ENCODE data around the gene ATIC.

ATIC gene

GRCh38 chr2:215392687-215393270 is 80.9 kb downstream of the ATIC start:
- Histone ChIP-seq H3K9ac (no peak overlapping the region), H3K27ac (no peak overlapping the region), H3K4me2 (no peak overlapping the region), H3K4me1 (no peaks in the 10 kb centered on the region), H3K27me3 (no peaks in the 10 kb centered on the region), H3K36me3 (no peaks in the 10 kb centered on the region), H4K20me1 (no peaks in the 10 kb centered on the region), H3K9me3 (no peaks in the 10 kb centered on the region), H3K4me3 (no peak overlapping the region)
- TF ChIP-seq Cebpa-rat (IDR thresholded peaks at IDR 0.05): no peak

GRCh38 chr2:215394102-215394805 is 82.4 kb downstream of the ATIC start:
- H3K27ac ChIP-seq: no peak overlapping the region
- no peak overlapping the region for H3K4me2 ChIP-seq
- no peak for TF ChIP-seq Cebpa-rat (IDR thresholded peaks at IDR 0.05)
- no peaks in the 10 kb centered on the region for H3K36me3 ChIP-seq
- H3K4me3 ChIP-seq: no peak overlapping the region
- no peak overlapping the region for H3K9ac ChIP-seq
- H3K9me3 ChIP-seq: no peaks in the 10 kb centered on the region
- no peaks in the 10 kb centered on the region for H3K4me1 ChIP-seq
- H3K27me3 ChIP-seq: no peaks in the 10 kb centered on the region
- H4K20me1 ChIP-seq: no peaks in the 10 kb centered on the region

- Histone ChIP-seq H4K20me1 (no peaks in the 10 kb centered on the region), H3K36me3 (no peaks in the 10 kb centered on the region), H3K4me1 (no peaks in the 10 kb centered on the region), H3K27me3 (no peaks in the 10 kb centered on the region), H3K9ac (no peak overlapping the region), H3K4me3 (no peak overlapping the region), H3K9me3 (no peaks in the 10 kb centered on the region), H3K27ac (no peak overlapping the region), H3K4me2 (no peak overlapping the region)
- TF ChIP-seq Cebpa-rat (IDR thresholded peaks at IDR 0.05): no peak
Observed at GRCh38 chr2:215395687-215396460, 84.0 kb downstream of the ATIC start.

- H4K20me1 ChIP-seq: no peaks in the 10 kb centered on the region
Observed at GRCh38 chr2:215396595-215397313, 84.9 kb downstream of the ATIC start.

GRCh38 chr2:215397632-215398341 is 85.9 kb downstream of the ATIC start:
- Histone ChIP-seq H3K27ac (no peak overlapping the region), H3K4me2 (no peak overlapping the region), H3K4me1 (peaks cover 8% of the 10 kb centered on the region), H3K9ac (no peak overlapping the region), H3K27me3 (no peaks in the 10 kb centered on the region), H3K4me3 (no peak overlapping the region), H3K36me3 (no peaks in the 10 kb centered on the region), H3K9me3 (no peaks in the 10 kb centered on the region), H4K20me1 (no peaks in the 10 kb centered on the region)
- no peak for TF ChIP-seq Cebpa-rat (IDR thresholded peaks at IDR 0.05)

More at GRCh38 chr2:215396595-215397313, 84.9 kb downstream of the ATIC start:
- Histone ChIP-seq H3K27me3 (no peaks in the 10 kb centered on the region), H3K9ac (no peak overlapping the region), H3K4me3 (no peak overlapping the region), H3K36me3 (no peaks in the 10 kb centered on the region), H3K4me2 (no peak overlapping the region), H3K4me1 (peaks cover 2% of the 10 kb centered on the region), H3K27ac (no peak overlapping the region), H3K9me3 (no peaks in the 10 kb centered on the region)
- no peak for TF ChIP-seq Cebpa-rat (IDR thresholded peaks at IDR 0.05)

GRCh38 chr2:215399067-215399716 is 87.3 kb downstream of the ATIC start:
- no peak for TF ChIP-seq Cebpa-rat (IDR thresholded peaks at IDR 0.05)
- H3K9ac ChIP-seq: no peak overlapping the region
- no peaks in the 10 kb centered on the region for H4K20me1 ChIP-seq

More at GRCh38 chr2:215399067-215399716, 87.3 kb downstream of the ATIC start:
- Histone ChIP-seq H3K4me3 (no peak overlapping the region), H3K9me3 (no peaks in the 10 kb centered on the region), H3K27me3 (no peaks in the 10 kb centered on the region), H3K4me2 (no peak overlapping the region), H3K4me1 (peaks cover 8% of the 10 kb centered on the region), H3K36me3 (no peaks in the 10 kb centered on the region), H3K27ac (no peak overlapping the region)

Measured in BLaER1 (cell line).